Breast epithelium (tissue), 4 donors: ENCODE data around the gene LMAN2. TPM values are rescaled to one million over a fixed set of nuclear protein-coding genes. Genes with fewer than 3 reads are reported as not detected.
"Not testable (repeated sequence)": the region's sequence is repeated elsewhere in the genome, so short reads cannot be mapped to it uniquely, and the experiment has no call there.

ENCODE experiments used
- DNase-seq, 2 donors: peaks; one replicate each; pipeline ENCODE4 v3.0.0-alpha.2; 2019; ENCODE audit warnings: low spot score in 2 of 2
- H3K27ac ChIP-seq, 2 donors: fragments of 200-600 bp; sonication (generic) in 1 of 2; one replicate each; pipeline ENCODE4 v1.5.1; 2016 to 2019; ENCODE audit warnings: mild to moderate bottlenecking in 1 of 2
- H3K27me3 ChIP-seq, 2 donors: fragments of 200-600 bp; sonication (generic) in 1 of 2; one replicate each; pipeline versions ENCODE4 v1.5.1 to v1.6.0; 2017 to 2019; ENCODE audit warnings: control low read depth in 1 of 2, mild to moderate bottlenecking in 1 of 2
- H3K36me3 ChIP-seq: fragments of 200-600 bp; one replicate; pipeline ENCODE4 v1.5.1; 2019
- H3K4me1 ChIP-seq, 2 donors: fragments of 200-600 bp; sonication (generic); one replicate each; pipeline ENCODE4 v1.5.1; 2016 to 2019; ENCODE audit warnings: control low read depth in 1 of 2
- H3K4me3 ChIP-seq, 3 donors: fragments of 200-600 bp; sonication (generic); 1 replicate in 2 of 3; 2 replicates in 1 of 3; pipeline ENCODE4 v1.5.1; 2016 to 2019; ENCODE audit warnings: mild to moderate bottlenecking in 3 of 3, moderate library complexity in 2 of 3
- H3K9me3 ChIP-seq, 2 donors: fragments of 200-600 bp; sonication (generic) in 1 of 2; one replicate each; pipeline ENCODE4 v1.5.1; 2016 to 2019; ENCODE audit warnings: control low read depth in 1 of 2
- CTCF ChIP-seq, 3 donors: fragments of 450-650 bp; IDR thresholded peaks; one replicate each; pipeline ENCODE4 v1.5.1; 2016 to 2017; ENCODE audit warnings: antibody characterized with exemption in 3 of 3, mild to moderate bottlenecking in 3 of 3, moderate library complexity in 3 of 3
- POLR2A ChIP-seq: fragments of 450-650 bp; IDR thresholded peaks from one replicate; pipeline ENCODE4 v1.6.1; 2016; ENCODE audit warnings: antibody characterized with exemption, mild to moderate bottlenecking, moderate library complexity
- POLR2AphosphoS5 ChIP-seq, 3 donors: sonication (generic); formaldehyde crosslinking; IDR thresholded peaks; one replicate each; pipeline ENCODE4 v1.6.1; 2017; ENCODE audit warnings: antibody characterized with exemption in 3 of 3
- intact Hi-C: fragments of 100-400 bp; cut with DNase I; formaldehyde crosslinking; loops from one replicate; pipeline ENCODE4 v1.15.1; 2023; ENCODE audit warnings: low total_unique reads
- total RNA-seq, 3 donors: library from RNA; depleted of rRNA; stranded (reverse); fragments of >200 nt; gene quantifications; one replicate each; pipeline ENCODE4 v1.1.0, GENCODE V29; 2016

LMAN2 gene
- total RNA-seq, 3 donors from 2014 or later: 139 to 188 (median 170) TPM

GRCh38 chr5:177362292-177362609 lies 10.8 kb upstream of the LMAN2 start:
- Histone ChIP-seq H3K27ac (peak overlapping the region; percentile 60 to 81), H3K9me3 (no peaks in the 10 kb centered on the region), H3K4me3 (peak overlapping the region in 2 of 3 donors; percentile 63 to 71), H3K4me1 (peaks cover 10 to 17% of the 10 kb centered on the region in 2 donors), H3K27me3 (no peaks in the 10 kb centered on the region), H3K36me3 (no peaks in the 10 kb centered on the region)
- intact Hi-C loops: loop anchor here (10.0 kb wide), 1 partner anchor 47 kb away; the partner anchor contains the start of gene MXD3
- DNase-seq: no peak
- TF ChIP-seq CTCF (IDR thresholded peaks at IDR 0.05): no peak

- no peaks in the 10 kb centered on the region for H3K27me3 ChIP-seq
- peaks cover 10 to 17% of the 10 kb centered on the region in 2 donors for H3K4me1 ChIP-seq
- DNase-seq: no peak
- no peak overlapping the region for H3K4me3 ChIP-seq
- peak overlapping the region in 1 of 2 donors; percentile 60 for H3K27ac ChIP-seq
- no peaks in the 10 kb centered on the region for H3K36me3 ChIP-seq
- TF ChIP-seq POLR2AphosphoS5 (IDR thresholded peaks at IDR 0.05) (no peak), CTCF (IDR thresholded peaks at IDR 0.05) (no peak), POLR2A (no peak)
- H3K9me3 ChIP-seq: no peaks in the 10 kb centered on the region
- intact Hi-C loops: loop anchor here (10.0 kb wide), 1 partner anchor 47 kb away; the partner anchor contains the start of gene MXD3
Measured at GRCh38 chr5:177361418-177362291, 10.2 kb upstream of the LMAN2 start.

DNA sequence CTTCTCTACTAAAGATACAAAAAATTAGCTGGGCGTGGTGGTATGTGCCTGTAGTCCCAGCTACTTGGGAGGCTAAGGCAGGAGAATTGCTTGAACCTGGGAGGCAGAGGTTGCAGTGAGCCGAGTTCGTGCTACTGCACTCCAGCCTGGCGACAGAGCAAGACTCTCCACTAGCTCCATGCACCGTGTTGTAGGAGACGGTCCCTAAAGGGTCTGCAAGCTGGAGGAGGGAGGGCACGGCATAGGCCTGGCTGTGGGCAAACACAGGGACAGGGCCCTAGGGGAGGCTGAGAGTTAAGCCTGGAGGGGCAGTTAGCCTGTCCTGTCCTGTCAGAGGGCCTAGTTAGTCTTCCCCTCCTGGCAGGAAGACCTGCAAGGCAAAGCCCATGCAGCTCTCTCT lies 9.3 kb upstream of the LMAN2 start:
- DNase-seq, H3K27me3 ChIP-seq, H3K36me3 ChIP-seq, H3K27ac ChIP-seq, H3K4me3 ChIP-seq, H3K9me3 ChIP-seq: not testable (repeated sequence)
- intact Hi-C loops: loop anchor here (10.0 kb wide), 1 partner anchor 46 kb away; the partner anchor contains the start of gene MXD3
- peaks cover 10 to 17% of the 10 kb centered on the region in 2 donors for H3K4me1 ChIP-seq

DNA sequence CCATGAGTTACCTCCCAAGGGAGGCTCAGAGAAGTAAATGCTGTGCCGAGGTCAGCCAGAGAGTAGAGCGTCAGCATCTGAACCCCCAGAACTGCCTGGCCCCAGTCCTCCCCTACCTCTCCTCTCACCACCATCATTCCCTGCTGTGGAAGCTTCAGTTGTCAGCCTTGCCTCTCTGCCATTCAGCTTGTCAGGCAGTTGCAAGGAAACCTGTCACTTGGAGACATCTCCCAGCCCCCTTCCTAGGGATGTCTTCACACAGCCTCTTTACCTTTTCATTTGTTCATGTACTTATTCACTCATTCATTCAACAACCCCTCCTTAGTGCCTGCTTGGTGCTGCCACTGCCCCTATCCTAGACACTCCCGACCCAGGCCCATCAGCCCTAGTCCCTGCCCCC lies 8.4 kb upstream of the LMAN2 start:
- no peak for TF ChIP-seq CTCF (IDR thresholded peaks at IDR 0.05)
- no peak for TF ChIP-seq POLR2A
- H3K27me3 ChIP-seq: no peaks in the 10 kb centered on the region

GRCh38 chr5:177359451-177359851 lies 8.0 kb upstream of the LMAN2 start:
- no peaks in the 10 kb centered on the region for H3K36me3 ChIP-seq
- no peak overlapping the region for H3K27ac ChIP-seq
- no peak overlapping the region for H3K4me3 ChIP-seq
- no peaks in the 10 kb centered on the region for H3K27me3 ChIP-seq
- TF ChIP-seq CTCF (IDR thresholded peaks at IDR 0.05) (no peak), POLR2AphosphoS5 (IDR thresholded peaks at IDR 0.05) (no peak), POLR2A (no peak)
- peaks cover 10 to 17% of the 10 kb centered on the region in 2 donors for H3K4me1 ChIP-seq
- H3K9me3 ChIP-seq: no peaks in the 10 kb centered on the region
- intact Hi-C loops: no loop called here
- DNase-seq: no peak

More for the DNA sequence above, 8.4 kb upstream of the LMAN2 start:
- peaks cover 10 to 17% of the 10 kb centered on the region in 2 donors for H3K4me1 ChIP-seq
- H3K36me3 ChIP-seq: no peaks in the 10 kb centered on the region
- DNase-seq: no peak
- intact Hi-C loops: loop anchor here (10.0 kb wide), 1 partner anchor 45 kb away; the partner anchor contains the start of gene MXD3
- H3K4me3 ChIP-seq: no peak overlapping the region
- H3K9me3 ChIP-seq: no peaks in the 10 kb centered on the region
- no peak overlapping the region for H3K27ac ChIP-seq
